Esophagus mucosa (tissue), 1 donor: ENCODE data around the gene DES. TPM values are rescaled to one million over a fixed set of nuclear protein-coding genes. Genes with fewer than 3 reads are reported as not detected.

Experiments used
- ATAC-seq: fragments of 200-7000 bp; cut with Tn5 transposase; one replicate; pipeline ENCODE4 v1.9.1; 2020
- total RNA-seq: library from RNA; stranded (reverse); gene quantifications from one replicate; pipeline ENCODE4 v1.2.4, GENCODE V29; 2023
- donor health status: DM: yes; HTN: yes; CAD: no.

DES gene
- total RNA-seq, 1 donor from 2014 or later = 29.3 TPM

DNA sequence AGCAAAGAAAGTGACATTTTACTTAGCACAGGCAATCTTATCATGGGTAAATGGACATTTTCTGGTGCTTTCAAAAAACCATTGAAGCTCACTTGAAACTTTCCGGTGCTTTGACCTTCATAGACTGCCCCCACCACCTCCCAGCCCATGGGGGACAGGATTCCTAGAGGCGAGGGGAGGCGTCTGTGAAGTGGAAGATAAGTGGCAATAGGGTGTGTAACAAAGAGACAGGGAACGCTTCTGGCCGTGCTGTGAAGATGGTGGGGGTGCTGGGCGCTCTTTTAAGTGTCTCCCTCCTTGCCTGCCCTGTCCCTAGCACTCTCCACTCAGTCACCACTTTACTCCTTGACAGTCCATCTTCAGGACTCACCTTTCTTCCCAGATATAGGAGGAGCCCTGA lies 57.1 kb downstream of the DES start:
- no peak for ATAC-seq

DNA sequence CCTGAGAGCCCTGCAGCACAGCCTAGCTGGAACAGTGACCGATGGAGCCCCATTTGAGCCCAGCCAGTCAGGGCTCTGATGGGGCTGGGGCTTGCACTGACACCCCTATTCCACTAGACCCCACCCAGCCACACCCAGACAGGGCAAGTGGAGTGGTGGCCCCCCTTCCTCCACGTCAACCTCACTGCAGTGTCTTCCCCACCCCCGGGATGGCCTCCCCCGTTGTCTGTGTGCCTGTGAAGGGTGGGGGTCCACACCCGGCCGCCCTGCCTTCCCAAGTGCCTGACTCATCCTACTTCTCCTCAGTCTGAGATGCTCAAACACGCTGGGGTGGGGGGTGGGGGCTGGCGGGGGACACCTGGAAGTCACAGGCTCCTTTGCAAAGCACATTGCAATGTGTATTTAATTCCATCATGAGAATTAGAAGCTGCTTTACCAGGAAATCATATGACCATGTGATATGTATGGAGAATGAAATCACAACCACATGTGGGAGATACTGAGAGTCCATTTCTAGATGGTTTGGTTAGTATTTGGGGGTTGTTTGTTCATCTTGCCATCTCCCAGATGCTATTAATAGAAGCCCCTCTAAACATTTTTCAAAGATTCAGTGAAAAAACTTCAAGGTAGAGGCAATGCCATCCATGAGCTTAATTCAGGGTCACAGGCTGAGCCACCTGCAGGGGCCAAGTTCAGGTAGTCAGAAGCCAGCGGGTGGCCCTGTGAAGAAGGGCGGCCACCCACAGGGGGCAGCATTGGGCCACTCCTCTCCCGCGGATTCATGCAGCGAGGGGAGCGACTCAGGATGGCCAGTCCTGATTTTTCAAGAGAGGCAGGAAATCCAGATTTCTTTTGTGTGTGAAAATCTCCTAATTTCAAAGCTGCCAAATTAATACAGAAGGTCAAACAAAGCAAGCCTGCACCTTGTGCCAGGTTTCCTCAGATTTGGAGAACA lies 57.8 kb downstream of the DES start:
- peak; percentile 63 for ATAC-seq

Other genes with a start within 250 kb of the DES start
- 0.64 TPM for gene SLC23A3, start 248.3 kb upstream of the DES start, total RNA-seq
- gene CNPPD1, start 241.5 kb upstream of the DES start, total RNA-seq = 49.3 TPM
- gene RETREG2, start 240.1 kb upstream of the DES start, total RNA-seq = 41.6 TPM
- 41.1 TPM for gene ZFAND2B, start 211.6 kb upstream of the DES start, total RNA-seq
- 22.6 TPM for gene ABCB6, start 199.4 kb upstream of the DES start, total RNA-seq
- 29.9 TPM for gene ATG9A, start 188.7 kb upstream of the DES start, total RNA-seq
- gene ANKZF1, start 188.6 kb upstream of the DES start, total RNA-seq = 18.2 TPM
- 2.4 TPM for gene GLB1L, start 172.9 kb upstream of the DES start, total RNA-seq
- gene STK16, start 172.9 kb upstream of the DES start, total RNA-seq = 30.0 TPM
- not detected for gene TUBA4B, start 165.1 kb upstream of the DES start, total RNA-seq
- gene TUBA4A, start 164.5 kb upstream of the DES start, total RNA-seq = 138 TPM
- 51.7 TPM for gene DNAJB2, start 139.0 kb upstream of the DES start, total RNA-seq
- not detected for gene PTPRN, start 109.0 kb upstream of the DES start, total RNA-seq
- not detected for gene RESP18, start 85.6 kb upstream of the DES start, total RNA-seq
- 32.3 TPM for gene DNPEP, start 30.5 kb upstream of the DES start, total RNA-seq
- 3.8 TPM for gene SPEG, start 16.5 kb downstream of the DES start, total RNA-seq
- gene GMPPA, start 80.5 kb downstream of the DES start, total RNA-seq = 19.9 TPM
- gene ASIC4, start 96.1 kb downstream of the DES start, total RNA-seq = not detected
- 27.1 TPM for gene CHPF, start 125.4 kb downstream of the DES start, total RNA-seq
- gene TMEM198, start 125.7 kb downstream of the DES start, total RNA-seq = 1.2 TPM
- 13.0 TPM for gene OBSL1, start 153.2 kb downstream of the DES start, total RNA-seq
- 0.28 TPM for gene INHA, start 153.9 kb downstream of the DES start, total RNA-seq
- gene STK11IP, start 179.5 kb downstream of the DES start, total RNA-seq = 17.3 TPM
- gene SLC4A3, start 209.3 kb downstream of the DES start, total RNA-seq = 3.0 TPM